CD4-positive, alpha-beta T cell treated with Interleukin-4 for 4 hours (primary cell): ENCODE data around the gene CAND2.

Experiments
- DNase-seq: peaks from one replicate; pipeline ENCODE4 v3.0.0-alpha.2; 2020

Gene CAND2

DNA sequence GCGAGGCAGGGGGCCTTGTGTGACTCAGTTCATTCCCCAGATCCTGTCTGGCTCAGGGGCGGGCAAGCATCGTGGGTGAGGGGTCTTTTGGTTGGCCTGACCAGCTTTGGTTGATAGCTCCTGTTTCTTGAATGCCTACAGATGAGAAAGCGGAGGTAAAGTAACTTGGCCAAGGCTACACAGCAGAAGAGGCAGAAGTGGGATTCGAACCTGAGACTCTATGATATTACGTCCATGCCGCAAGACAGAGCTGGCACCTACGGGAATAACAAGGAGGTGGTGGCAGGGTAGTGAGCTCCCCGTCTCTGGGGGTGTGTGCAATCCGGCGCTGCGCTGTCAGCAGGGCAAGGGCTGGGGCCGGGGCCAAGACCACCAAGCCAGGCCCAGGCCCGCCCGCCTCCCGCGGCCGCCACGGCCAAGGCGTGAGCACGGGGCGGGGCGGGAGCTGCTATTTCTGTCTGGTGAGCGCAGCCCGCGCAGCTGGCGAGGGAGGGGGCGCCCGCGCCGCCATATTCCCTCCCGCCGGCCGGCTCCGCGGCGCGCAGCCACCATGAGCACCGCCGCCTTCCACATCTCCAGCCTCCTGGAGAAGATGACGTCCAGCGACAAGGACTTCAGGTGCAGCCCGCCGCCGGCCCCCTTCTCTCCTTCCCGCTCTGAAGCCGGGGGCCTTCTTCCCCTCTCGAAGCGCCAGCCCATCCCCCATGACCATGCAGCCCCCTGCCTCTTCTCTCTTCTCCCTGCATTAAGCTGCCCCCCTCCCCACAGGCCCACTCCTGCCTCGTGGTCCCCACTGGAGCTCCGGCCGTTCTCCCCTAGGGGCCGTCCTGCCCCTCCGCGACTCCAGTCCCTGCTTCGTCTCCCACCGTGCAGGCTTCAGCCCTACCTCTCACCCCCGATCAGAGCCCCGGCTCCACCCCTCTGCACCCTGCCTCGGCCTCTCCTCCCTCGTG is at the start of gene CAND2:
Gene CAND2 (plus strand): TSS at position 510 of the 953 bp plus-strand sequence. CDS start 41 bp downstream, at position 551.
- DNase-seq = peak; percentile 8

DNA sequence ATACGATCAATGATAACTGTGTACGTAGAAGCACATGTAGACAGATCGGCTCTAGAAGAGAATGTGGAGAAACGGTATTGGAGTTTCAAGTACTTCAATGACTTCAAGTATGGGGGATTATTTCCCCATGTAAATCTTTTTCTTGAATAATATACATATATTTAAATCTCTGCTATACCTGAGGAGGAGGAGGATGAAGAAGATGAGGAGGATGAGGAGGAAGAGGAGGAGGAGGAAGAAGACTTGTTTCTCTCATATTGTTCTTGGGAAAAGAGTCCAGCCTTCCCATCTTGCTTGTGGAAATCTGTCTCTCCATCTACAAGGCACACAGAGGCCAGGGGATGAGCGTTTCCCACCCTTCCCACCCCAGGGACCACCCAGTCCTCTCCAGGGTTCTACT is 48.0 kb upstream of the CAND2 start:
- no peak for DNase-seq

DNA sequence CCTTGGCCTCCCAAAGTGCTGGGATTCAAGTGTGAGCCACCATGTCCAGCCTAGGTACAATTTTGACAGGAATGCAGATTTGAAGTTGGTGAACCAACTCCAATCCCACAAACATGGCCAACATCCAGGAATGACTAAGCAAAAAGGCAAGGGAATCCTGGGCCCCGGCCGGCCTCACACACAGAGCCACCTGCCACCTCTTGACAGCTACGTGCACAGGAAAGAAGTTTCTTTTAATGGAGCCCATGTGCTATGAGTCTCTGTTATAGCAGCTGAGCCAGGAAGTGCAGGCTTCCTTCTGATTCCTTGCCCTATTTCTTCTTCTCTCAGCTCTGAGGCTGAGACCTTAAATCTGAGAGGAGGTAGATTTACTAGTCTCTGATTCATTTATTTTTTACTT is 46.3 kb upstream of the CAND2 start:
- DNase-seq = no peak

DNA sequence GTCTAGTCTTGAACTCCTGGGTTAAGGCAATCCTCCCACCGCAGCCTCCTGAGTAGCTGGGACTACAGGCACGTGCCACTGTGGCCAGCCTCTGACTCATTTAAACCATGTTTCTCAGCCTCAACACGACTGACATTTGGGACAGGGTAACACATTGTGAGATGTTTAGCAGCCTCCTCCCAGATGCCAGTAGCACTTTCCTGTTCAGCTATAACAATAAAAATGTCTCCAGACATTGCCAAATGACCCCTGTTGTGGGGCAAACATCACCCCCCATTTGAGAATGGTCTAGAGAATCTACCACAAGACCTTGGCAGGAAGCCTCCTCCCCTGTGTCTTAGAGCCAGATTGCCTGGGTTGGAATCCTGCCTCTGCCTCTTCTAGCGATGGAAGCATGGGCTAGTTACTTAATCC is 45.8 kb upstream of the CAND2 start:
- peak; percentile 7 for DNase-seq

DNA sequence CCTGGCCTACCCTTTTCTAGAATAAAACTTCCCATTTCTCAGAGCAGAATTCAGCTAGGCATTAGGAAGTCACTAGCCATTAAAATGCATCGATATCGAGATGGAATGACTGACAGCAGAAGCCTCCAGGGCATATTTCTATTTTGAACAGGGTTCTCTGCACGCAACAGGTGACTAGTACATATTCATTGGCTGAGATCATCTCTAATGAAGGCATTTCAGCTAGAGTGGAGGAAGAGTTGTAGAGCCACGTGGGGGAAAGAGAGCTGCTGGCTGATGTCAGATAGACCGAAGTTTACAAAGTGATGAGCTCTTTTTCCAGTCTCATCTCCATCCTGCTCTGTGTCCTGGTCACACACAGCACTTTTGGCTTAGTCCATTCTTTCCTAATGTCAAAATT is 44.9 kb upstream of the CAND2 start:
- no peak for DNase-seq

DNA sequence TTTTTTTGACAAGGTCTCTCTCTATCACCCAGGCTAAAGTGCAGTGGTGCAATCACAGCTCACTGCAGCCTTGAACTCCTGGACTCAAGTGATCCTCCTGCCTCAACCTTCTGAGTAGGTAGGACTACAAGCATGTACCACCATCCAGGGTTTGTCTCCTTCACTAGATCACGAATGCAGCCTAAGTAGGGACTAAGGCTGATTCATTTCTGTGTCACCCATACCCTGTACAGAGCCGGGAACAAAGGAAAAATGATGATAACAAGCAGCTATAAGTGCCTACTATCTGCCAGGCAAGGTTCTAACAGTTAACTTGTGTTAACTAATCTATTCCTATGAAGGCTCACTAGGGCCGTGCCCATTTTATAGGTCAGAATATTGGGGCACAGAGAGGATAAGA is 44.4 kb upstream of the CAND2 start:
- DNase-seq = no peak

DNA sequence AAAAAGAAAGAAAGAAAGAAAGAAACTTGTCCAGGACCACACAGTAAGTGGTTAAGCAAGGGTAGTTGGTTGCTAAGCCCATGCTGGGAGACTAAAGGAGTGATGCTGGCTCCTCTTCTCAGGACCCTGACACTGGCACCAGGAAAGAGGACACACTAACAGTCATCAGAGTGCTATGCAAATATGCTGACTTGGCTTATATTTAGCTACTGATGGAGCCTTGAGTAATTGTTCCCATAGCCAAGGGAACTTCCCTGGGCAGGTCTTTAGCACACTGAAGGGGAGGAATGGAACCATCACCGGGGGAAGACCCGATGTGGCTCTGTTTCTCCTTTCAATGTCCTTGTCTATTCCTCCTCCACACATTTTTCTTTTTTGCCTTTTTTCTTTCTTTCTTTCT is 43.7 kb upstream of the CAND2 start:
- no peak for DNase-seq

DNA sequence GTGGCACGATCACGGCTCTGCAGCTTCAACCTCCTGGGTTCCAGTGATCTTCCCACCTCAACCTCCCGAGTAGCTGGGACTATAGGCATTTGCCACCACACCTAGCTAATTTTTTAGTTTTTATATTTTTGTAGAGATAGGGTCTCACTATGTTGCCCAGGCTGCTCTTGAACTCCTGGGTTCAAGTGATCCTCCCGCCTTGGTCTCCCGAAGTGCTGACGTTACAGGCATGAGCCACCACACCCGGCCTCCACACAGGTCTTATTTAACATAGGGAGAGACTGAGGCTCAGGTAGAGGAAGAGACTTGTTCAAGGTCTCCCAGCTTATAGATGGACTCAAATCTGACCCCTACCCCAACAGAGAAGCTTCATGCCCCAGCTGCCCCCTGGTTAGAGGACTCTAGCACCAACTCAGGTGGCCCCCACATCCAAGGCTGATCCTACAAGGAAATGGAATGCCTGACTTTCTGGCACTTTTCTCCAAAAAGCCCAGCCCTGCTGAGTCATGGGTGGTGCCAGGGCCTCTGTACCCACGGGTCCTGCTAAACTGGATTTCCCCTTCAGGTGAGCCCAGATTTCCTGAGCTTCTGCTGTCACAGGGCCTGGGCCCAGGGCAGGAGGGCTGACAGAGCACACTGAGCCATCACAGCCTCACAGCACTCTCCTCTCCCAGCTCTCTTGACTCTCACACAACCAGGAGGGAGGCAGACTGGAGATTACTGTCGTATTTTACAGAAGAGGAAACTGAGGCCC is 43.0 kb upstream of the CAND2 start:
- DNase-seq = no peak

DNA sequence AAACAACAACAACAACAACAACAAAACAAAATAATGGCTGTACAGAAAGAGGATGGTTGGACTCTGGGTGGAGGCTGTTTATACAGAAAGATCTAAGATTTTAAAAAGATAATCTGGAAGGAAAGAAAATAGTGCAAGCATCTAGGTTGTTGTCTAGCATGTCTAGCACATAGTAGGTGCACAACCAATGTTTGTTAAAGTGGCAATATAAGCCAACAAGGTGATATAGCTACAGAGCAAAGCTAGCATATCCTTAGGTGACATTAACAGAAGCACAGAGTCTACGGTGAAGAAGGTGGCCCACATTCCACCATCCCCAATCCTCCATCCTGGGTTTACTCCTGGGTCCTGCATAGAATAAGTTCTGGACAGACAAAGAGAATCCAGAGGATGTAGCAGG is 42.2 kb upstream of the CAND2 start:
- DNase-seq = no peak

DNA sequence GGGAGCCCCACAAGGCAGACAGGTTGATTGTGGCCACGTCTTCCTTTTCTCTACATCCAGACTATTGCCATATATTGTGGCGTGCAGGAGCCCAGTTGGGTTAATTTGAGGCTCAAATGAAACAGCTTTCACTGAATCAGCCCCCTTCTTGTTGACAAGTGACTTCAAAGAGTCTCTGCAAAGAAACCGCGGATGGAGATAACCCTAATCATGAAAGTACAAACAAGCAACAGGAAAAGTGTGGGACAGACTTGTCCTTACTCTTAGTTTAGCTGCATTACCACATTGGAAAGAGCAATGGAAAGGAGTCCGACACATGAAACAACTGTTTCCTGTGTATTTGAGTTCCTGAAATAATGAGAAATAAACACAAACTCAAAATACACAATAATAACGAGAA is 40.7 kb upstream of the CAND2 start:
- no peak for DNase-seq

DNA sequence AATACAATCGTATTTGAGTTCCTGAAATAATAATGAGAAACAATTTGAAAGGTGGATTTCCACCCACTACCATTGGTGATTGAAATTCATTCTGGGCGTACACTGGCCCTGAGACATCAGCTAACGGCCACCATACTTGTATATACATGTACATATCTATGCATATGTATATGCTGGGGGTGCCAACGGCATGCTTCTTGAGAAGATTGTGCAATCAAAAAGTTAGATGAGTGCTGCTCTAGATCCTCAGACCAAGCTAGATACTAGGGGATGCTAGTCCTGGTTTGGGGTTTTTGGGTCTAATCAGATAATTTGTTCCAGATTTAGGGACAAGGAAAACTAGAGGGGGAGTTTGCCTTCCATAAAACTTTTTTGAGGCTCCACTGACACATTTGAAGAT is 40.3 kb upstream of the CAND2 start:
- DNase-seq = no peak

DNA sequence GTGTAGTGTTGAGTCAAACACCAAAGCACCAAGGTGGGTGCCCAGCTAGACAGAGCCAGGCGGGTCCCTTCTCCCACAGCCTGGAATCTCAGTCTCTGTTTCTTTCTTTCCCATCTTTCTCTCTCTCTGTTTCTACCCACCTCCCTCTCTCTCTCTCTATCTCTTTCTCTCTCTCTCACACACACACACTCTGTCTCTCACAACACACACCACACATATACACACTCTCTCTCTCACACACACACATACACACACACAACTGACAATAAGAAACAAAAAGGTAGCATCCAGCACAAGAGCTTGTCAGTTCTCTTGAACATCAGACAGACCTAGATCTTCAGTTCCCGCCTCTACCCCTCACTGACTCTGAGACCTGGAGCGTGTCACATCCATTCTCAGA is 39.8 kb upstream of the CAND2 start:
- DNase-seq = no peak

DNA sequence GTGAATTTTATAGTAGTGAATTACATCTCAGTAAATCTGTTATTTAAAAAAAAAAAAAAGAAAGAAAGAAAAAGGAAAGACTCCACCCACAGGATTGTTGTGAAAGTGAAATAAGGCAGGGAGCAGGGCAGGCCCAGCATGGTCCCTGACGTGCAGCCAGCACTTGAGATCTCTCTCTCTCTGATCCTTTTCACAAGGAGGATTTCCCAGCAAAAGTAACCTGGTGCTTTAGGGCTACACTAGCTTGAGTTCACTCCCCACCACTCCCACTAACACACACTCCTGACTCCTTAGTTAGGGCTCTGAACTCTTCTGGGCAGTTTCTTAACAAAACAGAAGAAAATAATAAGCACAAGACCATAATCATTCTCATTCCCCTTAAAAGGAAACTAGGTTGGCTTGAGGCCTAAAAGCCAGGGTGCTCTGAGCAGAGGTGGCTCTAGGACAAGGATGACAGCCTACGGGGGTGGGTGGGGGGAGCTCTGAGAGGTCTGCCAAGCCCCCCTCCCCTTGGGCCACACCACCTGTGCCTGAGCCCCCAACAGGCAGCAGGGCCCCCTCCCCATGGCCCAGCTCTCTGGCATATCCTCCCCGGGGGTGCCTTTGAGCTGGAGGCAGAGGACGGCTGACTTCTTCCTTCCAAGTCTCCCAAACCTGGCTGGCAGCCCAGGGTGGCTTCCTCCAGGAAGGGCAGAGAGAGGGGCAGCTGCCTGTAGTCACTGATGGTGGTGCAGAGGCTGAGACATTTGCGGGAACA is 38.3 kb upstream of the CAND2 start:
- no peak for DNase-seq

DNA sequence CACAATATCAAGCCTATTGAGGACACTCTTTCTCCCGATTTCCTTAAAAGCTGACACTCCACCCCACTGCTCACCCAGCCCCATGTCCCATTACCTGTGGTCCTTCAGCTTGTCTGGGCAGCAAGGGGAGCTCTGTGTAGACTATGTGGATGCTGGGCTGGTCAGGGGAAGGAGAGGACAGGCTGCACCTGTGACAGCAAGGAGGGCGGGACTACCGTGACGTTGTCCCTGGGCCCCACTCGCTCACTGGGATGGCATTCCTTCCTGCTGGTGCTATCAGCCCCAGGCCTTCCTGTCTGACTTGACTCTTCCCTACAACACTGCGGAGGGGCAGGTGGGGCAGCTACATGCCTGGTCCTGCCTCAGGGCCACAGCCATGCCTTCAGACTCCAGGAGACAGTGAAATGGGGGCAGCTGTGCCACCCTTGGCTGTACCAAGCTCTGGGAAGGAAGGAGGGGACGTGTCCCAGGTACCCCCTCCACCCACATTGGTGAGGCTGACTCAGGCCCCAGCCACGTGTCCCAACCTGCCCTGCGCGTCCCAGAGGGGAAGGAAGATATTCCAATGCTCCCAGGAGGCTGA is 37.3 kb upstream of the CAND2 start, which contains the start of gene TMEM40:
Gene TMEM40 (minus strand): TSS at position 163 of the 583 bp plus-strand sequence. CDS start 9,427 bp downstream, outside the sequence.
- DNase-seq = no peak

DNA sequence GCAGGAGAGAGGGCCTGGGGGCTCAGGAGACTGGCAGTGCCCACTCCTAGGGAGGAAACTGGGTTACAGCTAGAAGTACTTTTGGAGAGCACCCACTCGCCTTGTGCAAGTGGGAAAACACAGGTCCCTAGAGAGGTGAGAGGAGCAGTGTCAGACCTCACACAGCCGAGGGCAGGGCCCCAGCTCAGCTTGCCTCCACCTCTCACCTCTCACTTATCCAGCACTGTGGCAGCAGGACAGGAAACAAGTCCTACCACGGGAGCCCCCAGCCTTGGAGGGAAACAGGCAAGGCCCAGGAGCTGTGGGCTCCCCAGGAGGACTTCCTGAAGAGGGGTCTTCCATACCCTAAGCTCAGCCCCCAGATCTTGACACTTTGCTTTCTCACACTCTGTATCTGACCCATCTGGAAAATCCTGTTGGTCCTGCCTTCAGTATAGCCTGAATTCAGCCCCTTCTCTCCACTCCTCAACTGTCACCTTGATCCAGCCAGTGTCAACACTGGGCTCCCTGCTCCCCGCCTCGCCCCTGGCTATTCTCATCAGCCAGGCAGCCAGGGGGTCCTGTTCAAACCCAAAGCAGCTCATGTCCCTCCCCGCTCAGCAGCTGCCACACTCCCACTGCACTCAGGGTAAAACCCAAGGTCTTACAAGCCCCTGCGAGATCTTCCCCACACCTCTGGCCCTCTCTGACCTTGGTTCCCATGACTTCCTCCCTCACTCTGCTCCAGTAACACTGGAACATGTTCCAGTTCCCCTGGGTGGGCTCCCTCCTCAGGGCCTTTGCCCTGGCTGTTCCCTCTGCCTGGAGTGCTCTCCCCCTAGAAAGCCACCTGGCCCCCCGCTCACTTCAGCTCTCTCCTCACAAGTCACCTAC is 36.6 kb upstream of the CAND2 start:
- no peak for DNase-seq

DNA sequence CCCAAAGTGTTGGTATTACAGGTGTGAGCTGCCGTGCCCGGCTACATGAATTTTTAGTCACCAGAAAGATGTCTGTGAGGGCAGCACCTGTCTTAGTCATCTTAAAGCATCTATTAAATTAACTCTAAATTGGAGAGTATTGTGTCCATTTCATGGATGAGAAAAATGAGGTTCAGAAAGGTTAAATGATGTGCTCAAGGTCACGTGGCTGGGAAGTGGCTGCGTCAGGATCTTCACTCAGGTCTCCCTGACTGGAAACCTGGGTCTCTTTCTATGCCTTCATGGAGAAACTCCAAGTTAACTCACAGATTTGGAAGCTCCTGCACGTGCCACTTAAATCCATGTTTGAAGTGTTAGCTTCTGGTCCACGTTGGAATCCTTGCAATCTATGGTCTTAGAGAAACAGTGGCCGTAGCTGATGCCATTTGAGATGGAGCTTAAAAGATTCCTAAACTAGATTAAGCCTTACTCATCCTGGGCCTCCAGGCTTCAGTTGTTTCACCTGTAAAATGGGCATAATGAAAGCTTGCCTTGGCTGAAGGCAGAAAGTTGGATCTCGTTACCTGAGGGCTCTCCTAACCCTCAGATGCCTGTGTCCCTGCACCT is 32.2 kb upstream of the CAND2 start:
- no peak for DNase-seq

DNA sequence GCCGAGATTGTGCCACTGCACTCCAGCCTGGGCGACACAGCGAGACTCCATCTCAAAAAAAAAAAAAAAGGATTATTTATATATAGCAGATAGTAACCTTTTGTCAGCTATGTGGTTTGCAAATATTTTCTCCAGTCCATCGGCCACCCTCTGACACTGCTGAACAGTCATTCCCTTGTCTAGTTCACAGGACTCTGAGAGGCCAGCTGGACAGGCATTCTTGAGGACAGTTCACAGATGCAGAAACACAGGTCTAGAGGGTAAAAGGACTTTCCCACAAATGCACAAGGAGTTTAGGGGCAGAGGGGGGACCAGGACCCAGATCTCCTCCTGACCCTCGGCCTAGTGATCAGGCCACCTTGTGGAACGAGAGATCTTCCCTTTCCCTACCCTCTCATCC is 29.9 kb upstream of the CAND2 start:
- no peak for DNase-seq

DNA sequence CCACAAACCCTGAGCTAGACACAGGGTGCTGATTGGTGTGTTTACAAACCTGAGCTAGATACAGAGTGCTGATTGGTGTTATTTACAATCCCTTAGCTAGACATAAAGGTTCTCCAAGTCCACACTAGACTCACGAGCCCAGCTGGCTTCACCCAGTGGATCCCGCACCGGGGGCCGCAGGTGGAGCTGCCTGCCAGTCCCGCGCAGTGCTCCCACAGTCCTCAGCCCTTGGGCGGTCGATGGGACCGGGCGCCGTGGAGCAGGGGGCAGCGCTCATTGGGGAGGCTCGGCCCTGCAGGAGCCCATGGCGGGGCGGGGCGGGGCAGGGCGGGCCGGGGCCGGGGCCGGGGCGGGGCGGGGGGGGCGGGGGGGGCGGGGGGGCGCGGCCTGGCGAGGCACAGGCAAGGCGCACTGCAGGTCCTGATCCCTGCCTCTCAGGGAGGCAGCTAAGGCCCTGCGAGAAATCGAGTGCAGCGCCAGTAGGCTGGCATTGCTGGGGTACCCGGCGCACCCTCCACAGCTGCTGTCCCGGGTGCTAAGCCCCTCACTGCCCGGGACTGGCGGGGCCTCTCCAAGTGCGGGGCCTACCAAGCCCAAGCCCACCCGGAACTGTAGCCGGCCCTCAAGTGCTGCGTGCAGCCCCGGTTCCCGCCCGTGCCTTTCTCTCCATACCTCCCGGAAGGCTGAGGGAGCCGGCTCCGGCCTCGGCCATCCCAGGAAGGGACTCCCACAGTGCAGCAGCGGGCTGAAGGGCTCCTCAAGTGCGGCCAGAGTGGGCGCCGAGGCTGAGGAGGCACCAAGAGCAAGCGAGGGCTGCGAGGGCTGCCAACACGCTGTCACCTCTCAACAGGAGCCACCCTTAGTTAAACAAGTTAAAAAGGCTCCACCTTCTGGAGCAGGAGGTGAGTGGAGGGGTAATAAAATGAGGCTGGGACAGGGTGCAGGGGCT is 27.6 kb upstream of the CAND2 start:
- no peak for DNase-seq

DNA sequence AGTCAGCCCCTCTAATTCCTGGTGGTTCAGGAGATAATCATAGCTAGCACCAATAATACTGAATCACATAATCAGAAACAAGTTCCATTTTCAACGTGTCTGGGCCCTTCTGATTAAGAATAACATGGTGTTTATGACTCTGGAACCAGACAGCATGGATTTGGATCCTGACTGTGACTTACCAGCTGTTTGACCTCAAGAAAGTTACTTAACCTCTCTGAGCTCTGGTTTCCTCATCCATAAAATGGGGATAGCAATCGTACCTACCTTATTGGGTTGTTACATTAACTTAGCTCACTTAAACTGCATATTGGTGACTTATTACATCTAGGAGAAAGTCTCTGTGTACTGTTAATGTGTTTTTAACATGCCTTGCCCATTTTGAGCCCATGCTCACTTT is 26.7 kb upstream of the CAND2 start:
- DNase-seq = no peak

DNA sequence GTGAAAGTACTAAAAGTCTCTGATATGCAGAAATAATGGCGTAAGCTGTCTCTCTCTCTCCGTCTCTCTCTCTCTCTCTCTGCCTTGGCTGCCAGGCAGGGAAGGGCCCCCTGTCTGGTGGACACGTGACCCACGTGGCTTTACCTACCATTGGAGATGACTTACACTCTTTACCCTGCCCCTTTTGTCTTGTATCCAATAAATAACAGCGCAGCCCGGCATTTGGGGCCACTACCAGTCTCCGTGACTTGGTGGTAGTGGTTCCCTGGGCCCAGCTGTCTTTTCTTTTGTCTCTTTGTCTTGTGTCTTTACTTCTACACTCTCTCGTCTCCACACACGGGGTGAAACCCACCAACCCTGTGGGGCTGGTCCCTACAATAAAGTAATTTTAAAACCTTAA is 25.2 kb upstream of the CAND2 start:
- DNase-seq = no peak
